ENCODE results near the gene OR2F2. TPM values are rescaled to one million over a fixed set of nuclear protein-coding genes. Genes with fewer than 3 reads are reported as not detected.

OR2F2 gene
- total RNA-seq, 2 experiments from 2014 or later, result not detected

DNA sequence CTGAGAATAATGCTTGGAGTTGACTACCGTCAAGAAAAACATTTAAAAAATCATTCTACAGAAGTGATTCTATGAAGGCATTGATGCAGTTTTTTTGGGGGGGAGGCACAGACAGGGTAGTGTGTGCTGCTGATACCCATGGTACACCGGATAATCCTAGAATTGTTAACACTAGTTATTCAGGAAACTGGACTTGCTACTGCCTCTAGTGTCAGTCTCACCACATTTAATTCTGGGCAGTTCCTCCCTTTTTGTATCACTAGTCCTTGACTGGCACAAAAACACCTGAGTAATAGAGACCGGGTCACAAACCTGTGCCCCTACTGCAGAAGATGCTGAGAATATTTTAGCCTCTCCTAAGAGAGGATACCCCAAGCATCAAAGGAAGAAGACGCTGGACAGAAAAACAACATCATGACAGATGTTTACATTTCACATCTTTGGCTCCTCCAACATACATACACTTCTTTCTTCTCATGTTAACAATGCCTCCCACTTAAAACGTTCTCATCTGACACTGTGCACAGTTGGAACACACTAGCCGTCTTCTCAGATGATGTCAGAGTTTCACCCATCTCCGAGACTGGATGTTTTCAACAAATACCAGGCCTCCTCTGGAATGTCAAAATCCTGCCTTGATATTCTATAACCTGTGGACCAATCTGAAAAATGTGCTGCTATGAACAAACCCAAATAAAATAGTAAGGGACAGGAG lies 19.9 kb upstream of the OR2F2 start:
- H3K9me2 ChIP-seq (ENCODE audit: insufficient read depth, low read length), result no peaks in the 10 kb centered on the region
- no peak overlapping the region for H3K27ac ChIP-seq (ENCODE audit: low read depth, low read length, poor library complexity, severe bottlenecking)
- no peaks in the 10 kb centered on the region for H4K20me1 ChIP-seq (ENCODE audit: insufficient read depth, low read length)
- no peak for DNase-seq (ENCODE audit: low spot score)
- POLR2A ChIA-PET, result no interaction called here
- H3K36me3 ChIP-seq (ENCODE audit: insufficient read depth, low read length), result no peaks in the 10 kb centered on the region
- H3K4me1 ChIP-seq (ENCODE audit: insufficient read depth, low read length, poor library complexity, severe bottlenecking), result no peaks in the 10 kb centered on the region
- no peak overlapping the region for H3K4me2 ChIP-seq (ENCODE audit: low read length)
- no TSS peak for BruUV-seq (replicated peaks)
- CTCF ChIA-PET (ENCODE audit: unreplicated experiment), result no interaction called here
- H2AFZ ChIP-seq (ENCODE audit: low read length), result no peak overlapping the region
- TF ChIP-seq EZH2phosphoT487 (IDR thresholded peaks at IDR 0.05; ENCODE audit: borderline replicate concordance, low read depth, low read length), result no peak
- TF ChIP-seq, protein P1, sequence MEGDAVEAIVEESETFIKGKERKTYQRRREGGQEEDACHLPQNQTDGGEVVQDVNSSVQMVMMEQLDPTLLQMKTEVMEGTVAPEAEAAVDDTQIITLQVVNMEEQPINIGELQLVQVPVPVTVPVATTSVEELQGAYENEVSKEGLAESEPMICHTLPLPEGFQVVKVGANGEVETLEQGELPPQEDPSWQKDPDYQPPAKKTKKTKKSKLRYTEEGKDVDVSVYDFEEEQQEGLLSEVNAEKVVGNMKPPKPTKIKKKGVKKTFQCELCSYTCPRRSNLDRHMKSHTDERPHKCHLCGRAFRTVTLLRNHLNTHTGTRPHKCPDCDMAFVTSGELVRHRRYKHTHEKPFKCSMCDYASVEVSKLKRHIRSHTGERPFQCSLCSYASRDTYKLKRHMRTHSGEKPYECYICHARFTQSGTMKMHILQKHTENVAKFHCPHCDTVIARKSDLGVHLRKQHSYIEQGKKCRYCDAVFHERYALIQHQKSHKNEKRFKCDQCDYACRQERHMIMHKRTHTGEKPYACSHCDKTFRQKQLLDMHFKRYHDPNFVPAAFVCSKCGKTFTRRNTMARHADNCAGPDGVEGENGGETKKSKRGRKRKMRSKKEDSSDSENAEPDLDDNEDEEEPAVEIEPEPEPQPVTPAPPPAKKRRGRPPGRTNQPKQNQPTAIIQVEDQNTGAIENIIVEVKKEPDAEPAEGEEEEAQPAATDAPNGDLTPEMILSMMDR (conservative IDR thresholded peaks at IDR 0.05; ENCODE audit: low read length), result no peak
- no peaks in the 10 kb centered on the region for H3K79me2 ChIP-seq (ENCODE audit: insufficient read depth, low read depth, low read length)
- intact Hi-C loops (cut with micrococcal nuclease; ENCODE audit: unreplicated experiment), result no loop called here
- no peak overlapping the region for H3K4me3 ChIP-seq (ENCODE audit: low read depth, low read length, poor library complexity, severe bottlenecking)
- H3K9me3 ChIP-seq (ENCODE audit: low read length), result no peaks in the 10 kb centered on the region

DNA sequence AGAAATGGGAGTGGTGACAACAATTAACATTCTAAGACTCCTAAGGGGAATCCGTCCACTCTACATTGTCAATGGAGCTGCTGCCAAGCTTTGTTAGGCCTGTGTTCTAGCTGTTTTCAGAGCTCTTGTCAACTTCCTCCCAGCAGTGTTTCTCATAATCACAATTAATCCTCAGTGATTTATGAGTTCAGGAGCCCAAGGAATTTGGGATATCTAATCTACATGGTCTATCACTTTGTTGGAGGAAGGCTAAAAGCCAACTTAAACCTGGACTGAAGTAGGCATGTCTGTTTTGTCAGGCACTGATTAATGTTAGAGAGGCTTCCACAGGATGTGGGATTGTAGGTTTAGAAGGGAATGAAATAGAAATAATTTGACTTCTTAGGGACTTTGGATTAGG lies 10.2 kb upstream of the OR2F2 start:
- Histone ChIP-seq H3K9me3 (ENCODE audit: low read length) (no peaks in the 10 kb centered on the region), H4K20me1 (ENCODE audit: insufficient read depth, low read length) (no peaks in the 10 kb centered on the region), H3K4me3 (ENCODE audit: low read depth, low read length, poor library complexity, severe bottlenecking) (no peak overlapping the region), H3K27ac (ENCODE audit: low read depth, low read length, poor library complexity, severe bottlenecking) (no peak overlapping the region), H3K9me2 (ENCODE audit: insufficient read depth, low read length) (no peaks in the 10 kb centered on the region), H3K36me3 (ENCODE audit: insufficient read depth, low read length) (no peaks in the 10 kb centered on the region), H2AFZ (ENCODE audit: low read length) (no peak overlapping the region), H3K79me2 (ENCODE audit: insufficient read depth, low read depth, low read length) (no peaks in the 10 kb centered on the region), H3K4me1 (ENCODE audit: insufficient read depth, low read length, poor library complexity, severe bottlenecking) (no peaks in the 10 kb centered on the region), H3K4me2 (ENCODE audit: low read length) (no peak overlapping the region)
- no peak for DNase-seq (ENCODE audit: low spot score)
- intact Hi-C loops (cut with micrococcal nuclease; ENCODE audit: unreplicated experiment), result no loop called here
- BruUV-seq (replicated peaks), result no TSS peak
- no peak for TF ChIP-seq EZH2phosphoT487 (IDR thresholded peaks at IDR 0.05; ENCODE audit: borderline replicate concordance, low read depth, low read length)
- TF ChIP-seq, protein P1 (conservative IDR thresholded peaks at IDR 0.05; ENCODE audit: low read length), result no peak
- POLR2A ChIA-PET, result interaction anchor here (0.7 kb wide), 1 partner anchor 482 kb away, joined by 3 read pairs; no protein-coding TSS in a partner anchor
- CTCF ChIA-PET (ENCODE audit: unreplicated experiment), result interaction anchor here (0.6 kb wide), 1 partner anchor 62 kb away, joined by 3 read pairs; no protein-coding TSS in a partner anchor

DNA sequence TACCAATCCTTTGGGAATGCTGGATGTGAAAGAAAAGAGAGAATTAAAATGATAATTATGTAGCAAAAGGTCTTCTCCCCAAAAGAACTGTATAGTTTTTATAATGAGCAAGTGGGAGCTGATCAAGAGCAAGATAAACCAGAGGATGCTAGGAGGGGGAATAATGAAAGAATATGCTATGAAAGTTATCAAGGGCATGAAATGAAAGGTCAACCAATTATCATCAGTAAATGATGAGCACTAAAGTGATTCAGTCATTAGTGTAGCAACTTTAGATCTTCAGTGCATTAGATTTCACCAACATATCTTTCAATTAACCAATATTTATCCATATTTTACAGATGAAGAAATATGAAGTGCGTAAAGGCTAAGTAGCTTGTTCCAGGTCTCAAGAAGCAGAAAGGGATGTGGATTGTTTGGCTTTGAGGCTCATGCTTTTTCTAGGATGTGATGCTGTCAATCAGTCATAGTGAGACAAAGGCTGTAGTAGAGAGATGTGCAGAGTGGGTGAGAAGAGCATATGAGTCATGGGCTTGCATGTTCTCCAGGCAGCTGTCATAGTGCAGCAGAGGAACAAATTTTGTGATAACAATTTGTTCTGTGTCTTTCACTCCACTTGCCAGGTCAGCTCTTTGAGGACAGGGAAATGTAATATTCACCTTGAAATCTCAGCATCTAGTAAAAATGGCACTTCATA lies 5.7 kb upstream of the OR2F2 start:
- H3K4me1 ChIP-seq (ENCODE audit: insufficient read depth, low read length, poor library complexity, severe bottlenecking), result no peaks in the 10 kb centered on the region
- no peak overlapping the region for H3K4me3 ChIP-seq (ENCODE audit: low read depth, low read length, poor library complexity, severe bottlenecking)
- BruUV-seq (replicated peaks), result no TSS peak
- H3K9me3 ChIP-seq (ENCODE audit: low read length), result no peaks in the 10 kb centered on the region
- no peak overlapping the region for H3K27ac ChIP-seq (ENCODE audit: low read depth, low read length, poor library complexity, severe bottlenecking)
- no peaks in the 10 kb centered on the region for H3K36me3 ChIP-seq (ENCODE audit: insufficient read depth, low read length)
- no peaks in the 10 kb centered on the region for H3K79me2 ChIP-seq (ENCODE audit: insufficient read depth, low read depth, low read length)
- ChIA-PET CTCF (ENCODE audit: unreplicated experiment) (no interaction called here), POLR2A (interaction anchor here (0.7 kb wide), 1 partner anchor 18 kb away, joined by 3 read pairs; no protein-coding TSS in a partner anchor)
- H3K9me2 ChIP-seq (ENCODE audit: insufficient read depth, low read length), result no peaks in the 10 kb centered on the region
- DNase-seq (ENCODE audit: low spot score), result no peak
- no peaks in the 10 kb centered on the region for H4K20me1 ChIP-seq (ENCODE audit: insufficient read depth, low read length)
- TF ChIP-seq, protein P1 (conservative IDR thresholded peaks at IDR 0.05; ENCODE audit: low read length), result no peak
- no peak for TF ChIP-seq EZH2phosphoT487 (IDR thresholded peaks at IDR 0.05; ENCODE audit: borderline replicate concordance, low read depth, low read length)
- no peak overlapping the region for H3K4me2 ChIP-seq (ENCODE audit: low read length)
- intact Hi-C loops (cut with micrococcal nuclease; ENCODE audit: unreplicated experiment), result no loop called here
- no peak overlapping the region for H2AFZ ChIP-seq (ENCODE audit: low read length)

Data from OCI-LY7 (cell line).